PFSK-1 (cell line): ENCODE data around the gene S100A13.

ENCODE experiments used
- FOXP2 ChIP-seq: optimal IDR thresholded peaks from 2 replicates; pipeline ENCODE3; 2011; ENCODE audit warnings: borderline replicate concordance, control low read depth, inconsistent platforms; ENCODE audit not compliant: insufficient read depth; ENCODE audit errors: extremely low read length, extremely low read depth
- POLR2AphosphoS5 ChIP-seq: IDR thresholded peaks from 2 replicates; pipeline ENCODE4 v1.6.1; 2012; ENCODE audit warnings: low read depth, mild to moderate bottlenecking, control low read depth, low read length, moderate library complexity
- SIN3A ChIP-seq: IDR thresholded peaks from 2 replicates; pipeline ENCODE4 v1.6.1; 2012; ENCODE audit warnings: mild to moderate bottlenecking, low read length, moderate library complexity, borderline replicate concordance; ENCODE audit not compliant: insufficient read depth
- TAF1 ChIP-seq: IDR thresholded peaks from 2 replicates; pipeline ENCODE4 v1.6.1; 2012; ENCODE audit warnings: low read length, control low read depth, borderline replicate concordance; ENCODE audit not compliant: insufficient read depth
- TF ChIP-seq, protein P1 (sequence below), 2 experiments: IDR thresholded peaks; 2 replicates each; pipeline versions ENCODE4 v1.6.1 to v1.8.0; 2011 to 2012; ENCODE audit warnings: low read depth in 2 of 2, low read length in 2 of 2, control low read depth in 1 of 2, inconsistent platforms in 1 of 2, mild to moderate bottlenecking in 1 of 2, moderate library complexity in 1 of 2; ENCODE audit not compliant: insufficient read depth in 1 of 2

S100A13 gene

DNA sequence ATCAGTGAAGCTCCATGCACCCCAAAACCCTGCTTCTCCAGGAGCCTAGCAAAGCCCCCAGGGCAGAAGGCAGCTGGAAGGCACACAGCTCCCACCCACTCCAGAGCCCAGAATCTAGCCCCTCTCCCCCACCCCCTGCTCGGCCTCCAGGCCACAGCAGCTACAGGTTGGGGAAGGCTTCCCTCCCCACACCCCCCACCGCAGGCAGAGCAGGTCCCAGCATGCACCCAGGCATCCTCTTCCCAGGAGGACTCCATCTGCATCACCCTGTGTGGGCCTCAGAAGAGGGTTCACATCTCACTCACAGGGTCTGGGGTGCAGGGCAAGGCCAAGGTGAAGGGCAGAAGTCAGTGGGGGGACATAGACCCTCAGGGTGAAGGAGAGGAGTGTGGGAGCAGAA is 11.9 kb downstream of the S100A13 start:
- TF ChIP-seq FOXP2 (no peak), TAF1 (no peak), POLR2AphosphoS5 (no peak), SIN3A (no peak)
- TF ChIP-seq, protein P1, sequence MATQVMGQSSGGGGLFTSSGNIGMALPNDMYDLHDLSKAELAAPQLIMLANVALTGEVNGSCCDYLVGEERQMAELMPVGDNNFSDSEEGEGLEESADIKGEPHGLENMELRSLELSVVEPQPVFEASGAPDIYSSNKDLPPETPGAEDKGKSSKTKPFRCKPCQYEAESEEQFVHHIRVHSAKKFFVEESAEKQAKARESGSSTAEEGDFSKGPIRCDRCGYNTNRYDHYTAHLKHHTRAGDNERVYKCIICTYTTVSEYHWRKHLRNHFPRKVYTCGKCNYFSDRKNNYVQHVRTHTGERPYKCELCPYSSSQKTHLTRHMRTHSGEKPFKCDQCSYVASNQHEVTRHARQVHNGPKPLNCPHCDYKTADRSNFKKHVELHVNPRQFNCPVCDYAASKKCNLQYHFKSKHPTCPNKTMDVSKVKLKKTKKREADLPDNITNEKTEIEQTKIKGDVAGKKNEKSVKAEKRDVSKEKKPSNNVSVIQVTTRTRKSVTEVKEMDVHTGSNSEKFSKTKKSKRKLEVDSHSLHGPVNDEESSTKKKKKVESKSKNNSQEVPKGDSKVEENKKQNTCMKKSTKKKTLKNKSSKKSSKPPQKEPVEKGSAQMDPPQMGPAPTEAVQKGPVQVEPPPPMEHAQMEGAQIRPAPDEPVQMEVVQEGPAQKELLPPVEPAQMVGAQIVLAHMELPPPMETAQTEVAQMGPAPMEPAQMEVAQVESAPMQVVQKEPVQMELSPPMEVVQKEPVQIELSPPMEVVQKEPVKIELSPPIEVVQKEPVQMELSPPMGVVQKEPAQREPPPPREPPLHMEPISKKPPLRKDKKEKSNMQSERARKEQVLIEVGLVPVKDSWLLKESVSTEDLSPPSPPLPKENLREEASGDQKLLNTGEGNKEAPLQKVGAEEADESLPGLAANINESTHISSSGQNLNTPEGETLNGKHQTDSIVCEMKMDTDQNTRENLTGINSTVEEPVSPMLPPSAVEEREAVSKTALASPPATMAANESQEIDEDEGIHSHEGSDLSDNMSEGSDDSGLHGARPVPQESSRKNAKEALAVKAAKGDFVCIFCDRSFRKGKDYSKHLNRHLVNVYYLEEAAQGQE (IDR thresholded peaks at IDR 0.05; ENCODE audit: insufficient read depth in 1 of 2, low read depth in 2 of 2, low read length in 2 of 2), result no peak

DNA sequence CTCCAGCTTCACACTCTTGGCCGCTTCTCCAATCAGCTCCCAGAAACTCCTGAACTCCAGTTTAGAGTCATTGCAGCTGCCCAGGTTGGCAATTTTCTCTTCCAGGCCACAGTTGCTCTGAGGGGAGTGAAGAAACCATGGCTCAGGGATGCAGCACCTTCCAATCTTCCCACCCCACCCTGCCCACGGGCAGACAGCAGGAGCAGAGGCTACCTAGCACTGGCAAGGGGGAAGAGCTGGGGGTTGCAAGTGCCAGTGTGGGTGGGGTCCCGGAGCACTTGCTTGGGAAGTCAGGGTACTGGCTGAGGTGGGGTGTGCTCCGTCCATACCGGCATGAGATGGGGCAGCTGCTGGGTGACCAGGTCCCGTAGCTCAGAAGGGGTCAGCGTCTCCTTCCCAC is 12.4 kb downstream of the S100A13 start:
- no peak for TF ChIP-seq POLR2AphosphoS5
- TF ChIP-seq, protein P1 (IDR thresholded peaks at IDR 0.05; ENCODE audit: insufficient read depth in 1 of 2, low read depth in 2 of 2, low read length in 2 of 2), result no peak
- no peak for TF ChIP-seq SIN3A
- no peak for TF ChIP-seq FOXP2
- TF ChIP-seq TAF1, result no peak

DNA sequence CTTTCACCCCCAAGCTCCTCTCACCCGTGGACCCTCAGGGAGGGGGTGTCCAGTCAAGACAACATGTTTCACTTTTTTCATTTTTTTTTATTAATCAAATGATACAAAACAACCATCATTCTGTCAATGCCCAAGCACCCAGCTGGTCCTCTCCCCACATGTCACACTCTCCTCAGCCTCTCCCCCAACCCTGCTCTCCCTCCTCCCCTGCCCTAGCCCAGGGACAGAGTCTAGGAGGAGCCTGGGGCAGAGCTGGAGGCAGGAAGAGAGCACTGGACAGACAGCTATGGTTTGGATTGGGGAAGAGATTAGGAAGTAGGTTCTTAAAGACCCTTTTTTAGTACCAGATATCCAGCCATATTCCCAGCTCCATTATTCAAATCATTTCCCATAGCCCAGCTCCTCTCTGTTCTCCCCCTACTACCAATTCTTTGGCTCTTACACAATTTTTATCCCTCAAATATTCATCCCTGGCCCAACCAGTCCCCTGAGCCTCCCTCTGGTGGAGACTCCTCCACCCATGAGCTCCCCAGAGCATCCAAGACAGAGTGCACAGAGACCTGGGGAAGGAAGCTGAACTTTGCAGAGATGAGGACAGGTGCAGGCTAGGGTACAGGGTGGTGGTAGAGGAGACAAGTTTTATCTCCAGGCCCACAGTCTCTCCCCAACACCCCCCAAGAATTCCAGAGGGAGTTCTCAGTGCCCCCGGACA is 13.0 kb downstream of the S100A13 start:
- no peak for TF ChIP-seq FOXP2
- TF ChIP-seq TAF1, result no peak
- TF ChIP-seq, protein P1 (IDR thresholded peaks at IDR 0.05; ENCODE audit: insufficient read depth in 1 of 2, low read depth in 2 of 2, low read length in 2 of 2), result no peak
- TF ChIP-seq POLR2AphosphoS5, result no peak
- TF ChIP-seq SIN3A, result no peak

DNA sequence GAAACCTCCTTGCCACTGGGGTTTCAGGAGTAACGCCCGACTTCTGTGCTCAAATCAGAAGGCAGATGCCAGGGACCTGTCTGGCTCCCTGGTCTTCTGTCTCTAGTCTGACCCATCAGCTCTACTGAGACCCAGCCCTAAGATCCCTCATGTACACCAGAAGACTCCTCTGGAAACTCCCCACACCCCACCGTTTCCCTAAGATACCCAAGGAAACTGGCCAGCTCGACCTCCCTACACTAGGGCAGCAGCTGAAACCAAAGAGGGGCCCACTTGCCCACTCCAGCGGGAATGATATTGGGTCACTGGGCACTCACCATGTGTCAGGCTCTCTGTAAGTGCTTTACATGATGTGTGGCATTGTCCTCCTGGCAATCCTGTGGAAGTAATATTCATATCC is 13.9 kb downstream of the S100A13 start:
- TF ChIP-seq SIN3A (no peak), TAF1 (no peak)

DNA sequence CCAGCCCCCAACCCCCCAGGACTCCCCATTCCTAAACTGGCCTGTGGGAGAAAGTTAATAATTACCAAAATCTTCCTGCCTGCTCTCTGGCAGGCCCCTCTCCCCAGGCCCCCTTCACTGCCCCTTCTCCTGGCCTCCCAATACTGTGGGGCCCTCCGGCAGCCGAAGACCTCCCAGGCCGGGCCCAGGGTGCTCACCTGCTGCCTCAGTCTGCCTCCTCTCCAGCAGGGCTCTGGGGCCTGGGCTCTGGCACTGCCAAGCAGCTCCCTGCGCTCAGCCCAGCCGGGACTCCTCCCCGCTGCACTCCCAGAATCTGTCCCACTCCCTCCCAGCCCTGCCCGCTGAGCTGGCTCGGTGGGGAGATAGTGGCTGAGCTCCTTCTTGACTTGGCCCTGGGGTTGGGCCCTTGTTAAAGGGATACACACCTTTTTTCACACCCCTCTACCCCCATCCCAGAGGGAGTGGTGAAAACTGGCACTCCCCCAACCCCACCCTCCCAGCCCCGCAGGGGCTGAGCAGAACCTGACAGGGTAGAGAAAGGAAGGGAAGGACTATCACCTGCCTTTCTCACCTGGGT is 14.5 kb downstream of the S100A13 start, which contains the start of gene S100A16:
Gene S100A16, minus strand, starts transcription at position 383 of the 577 bp plus-strand sequence. CDS start 4,986 bp downstream, outside the sequence.
- no peak for TF ChIP-seq POLR2AphosphoS5
- no peak for TF ChIP-seq FOXP2
- TF ChIP-seq, protein P1 (IDR thresholded peaks at IDR 0.05; ENCODE audit: insufficient read depth in 1 of 2, low read depth in 2 of 2, low read length in 2 of 2), result no peak
- TF ChIP-seq SIN3A, result no peak
- TF ChIP-seq TAF1, result no peak
